Nephron progenitor cell (in vitro differentiated cells): Measurements from ENCODE around the gene STAG2.
"Not testable (repeated sequence)": the region's sequence is repeated elsewhere in the genome, so short reads cannot be mapped to it uniquely, and the experiment has no call there.

Source experiments
- DNase-seq: peaks from one replicate; pipeline ENCODE4 v3.0.0; 2021
- H3K27ac Mint-ChIP-seq: 2 replicates; pipeline ENCODE4 v1.8.0; 2021; ENCODE audit warnings: mild to moderate bottlenecking, moderate library complexity, mixed read lengths
- H3K27me3 Mint-ChIP-seq: 2 replicates; pipeline ENCODE4 v1.8.0; 2021; ENCODE audit warnings: mild to moderate bottlenecking, low read depth, mixed read lengths; ENCODE audit not compliant: poor library complexity
- H3K36me3 Mint-ChIP-seq: 2 replicates; pipeline ENCODE4 v1.8.0; 2021; ENCODE audit warnings: low read depth, mixed read lengths
- H3K4me1 Mint-ChIP-seq: 2 replicates; pipeline ENCODE4 v1.8.0; 2021; ENCODE audit warnings: mixed read lengths
- H3K4me3 Mint-ChIP-seq: 2 replicates; pipeline ENCODE4 v1.8.0; 2021; ENCODE audit warnings: mild to moderate bottlenecking, moderate library complexity, mixed read lengths
- H3K9me3 Mint-ChIP-seq: 2 replicates; pipeline ENCODE4 v1.8.0; 2021; ENCODE audit warnings: mild to moderate bottlenecking, moderate library complexity, mixed read lengths
- CTCF ChIP-seq: fragments of 200-600 bp; sonication (generic); IDR thresholded peaks from 2 replicates; pipeline ENCODE4 v1.5.0; 2021; ENCODE audit warnings: antibody characterized with exemption

STAG2 gene

DNA sequence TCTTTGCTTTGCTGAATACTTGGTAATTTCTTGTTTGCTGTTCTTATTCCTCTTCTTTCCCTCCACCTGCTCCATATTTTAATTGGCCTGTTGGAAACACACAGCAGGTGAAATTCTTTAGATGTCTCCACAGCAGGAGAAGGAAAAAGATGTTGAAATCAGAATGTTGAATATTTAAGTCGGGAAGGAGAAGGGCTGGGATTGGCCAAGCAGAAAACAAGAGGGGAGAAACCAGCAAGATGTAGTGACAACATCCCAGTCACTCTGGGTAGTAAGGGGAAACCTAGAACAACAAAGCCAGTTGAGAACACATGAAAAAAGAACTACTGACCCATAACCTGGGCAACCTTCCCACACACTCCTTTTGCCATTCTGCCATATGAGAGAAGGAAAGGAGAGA is 37.3 kb upstream of the STAG2 start:
- TF ChIP-seq CTCF, result no peak
- no peak for DNase-seq
- Mint-ChIP-seq H3K4me3 (no peak overlapping the region), H3K36me3 (no peaks in the 10 kb centered on the region), H3K9me3 (peaks cover 59% of the 10 kb centered on the region), H3K4me1 (peaks cover 9% of the 10 kb centered on the region), H3K27me3 (peaks cover 7% of the 10 kb centered on the region), H3K27ac (peak overlapping the region; percentile 86)

- TF ChIP-seq CTCF, result no peak
- Mint-ChIP-seq H3K27me3 (peaks cover 3% of the 10 kb centered on the region), H3K27ac (no peak overlapping the region), H3K9me3 (peaks cover 65% of the 10 kb centered on the region), H3K36me3 (peaks cover 7% of the 10 kb centered on the region), H3K4me3 (no peak overlapping the region), H3K4me1 (peaks cover 9% of the 10 kb centered on the region)
- no peak for DNase-seq
Observed at GRCh38 chrX:123927845-123928244, 33.7 kb upstream of the STAG2 start.

DNA sequence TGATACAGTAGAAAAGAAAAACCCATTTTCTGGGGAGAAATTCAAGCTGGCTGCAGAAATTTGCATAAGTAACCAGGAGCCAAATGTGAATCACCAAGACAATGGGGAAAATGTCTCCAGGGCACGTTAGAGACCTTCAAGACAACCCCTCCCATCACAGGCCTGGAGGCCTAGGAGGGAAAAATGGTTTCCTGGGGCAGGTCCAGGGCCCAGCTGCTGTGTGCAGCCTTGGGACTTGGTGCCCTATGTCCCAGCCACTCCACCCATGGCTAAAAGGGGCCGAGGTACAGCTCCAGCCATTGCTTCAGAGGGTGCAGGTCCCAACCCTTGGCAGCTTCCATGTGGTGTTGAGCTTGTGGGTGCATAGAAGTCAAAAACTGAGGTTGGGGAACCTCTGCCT is 29.5 kb upstream of the STAG2 start:
- not testable (repeated sequence) for H3K4me1 Mint-ChIP-seq, H3K27me3 Mint-ChIP-seq, H3K4me3 Mint-ChIP-seq, H3K36me3 Mint-ChIP-seq, DNase-seq, H3K27ac Mint-ChIP-seq
- H3K9me3 Mint-ChIP-seq, result peaks cover 54% of the 10 kb centered on the region

DNA sequence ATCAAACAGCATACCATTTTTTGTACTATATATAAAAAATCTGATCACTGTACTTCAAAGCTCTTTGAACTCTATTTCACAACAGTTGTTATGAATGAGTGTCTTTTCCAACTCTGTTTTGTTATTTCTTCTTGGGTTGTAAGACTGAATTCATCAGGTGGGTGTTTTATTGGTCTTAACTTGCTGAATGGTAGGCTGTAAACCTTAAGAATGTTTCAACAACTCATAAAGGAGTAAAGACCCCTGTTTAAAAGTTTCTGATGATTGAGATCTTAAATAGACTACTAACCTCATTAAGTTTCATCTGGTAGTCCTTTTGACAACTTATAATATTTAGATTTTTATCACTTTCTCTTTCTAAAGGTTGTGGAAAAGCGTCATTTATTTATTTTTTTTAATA is 18.4 kb upstream of the STAG2 start:
- Mint-ChIP-seq H3K4me1 (peaks cover 11% of the 10 kb centered on the region), H3K27ac (no peak overlapping the region)

DNA sequence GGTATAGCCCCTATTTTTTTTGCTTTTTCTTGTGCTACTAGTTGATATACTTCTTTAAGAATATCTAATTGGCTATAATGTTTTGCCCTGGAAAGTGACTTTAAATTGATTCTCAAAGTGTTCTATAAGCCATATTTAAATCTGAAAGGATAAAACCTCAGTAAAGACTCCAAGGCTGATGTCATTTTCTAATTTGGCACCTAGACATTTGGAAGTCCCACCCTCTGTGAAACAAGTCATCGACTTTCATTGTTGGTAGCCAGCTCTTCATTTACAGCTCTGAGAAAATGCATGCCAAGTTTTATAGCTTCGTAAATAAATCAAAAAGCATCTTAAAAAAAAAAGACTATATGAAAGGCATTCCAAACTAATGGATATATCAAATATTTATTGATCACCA is 18.0 kb upstream of the STAG2 start:
- H3K4me3 Mint-ChIP-seq, result no peak overlapping the region
- TF ChIP-seq CTCF, result no peak

More for the DNA sequence above, 18.4 kb upstream of the STAG2 start:
- no peak for DNase-seq
- TF ChIP-seq CTCF, result no peak
- no peaks in the 10 kb centered on the region for H3K27me3 Mint-ChIP-seq
- H3K36me3 Mint-ChIP-seq, result no peaks in the 10 kb centered on the region
- peaks cover 31% of the 10 kb centered on the region for H3K9me3 Mint-ChIP-seq
- no peak overlapping the region for H3K4me3 Mint-ChIP-seq

GRCh38 chrX:123949846-123950245 is 11.7 kb upstream of the STAG2 start:
- H3K4me3 Mint-ChIP-seq, result no peak overlapping the region
- no peak overlapping the region for H3K27ac Mint-ChIP-seq
- no peak for TF ChIP-seq CTCF
- H3K36me3 Mint-ChIP-seq, result no peaks in the 10 kb centered on the region
- no peaks in the 10 kb centered on the region for H3K4me1 Mint-ChIP-seq
- H3K9me3 Mint-ChIP-seq, result peaks cover 41% of the 10 kb centered on the region
- no peaks in the 10 kb centered on the region for H3K27me3 Mint-ChIP-seq
- DNase-seq, result no peak

More for the DNA sequence above, 18.0 kb upstream of the STAG2 start:
- H3K36me3 Mint-ChIP-seq, result no peaks in the 10 kb centered on the region
- H3K9me3 Mint-ChIP-seq, result peaks cover 31% of the 10 kb centered on the region
- no peak for DNase-seq
- H3K27me3 Mint-ChIP-seq, result no peaks in the 10 kb centered on the region
- H3K4me1 Mint-ChIP-seq, result peaks cover 11% of the 10 kb centered on the region
- no peak overlapping the region for H3K27ac Mint-ChIP-seq
